GM12874 (cell line): ENCODE results near the gene MINAR1.

ENCODE experiments used
- CTCF ChIP-seq: IDR thresholded peaks from 2 replicates; pipeline ENCODE4 v1.5.1; 2011; ENCODE audit warnings: low read depth, mild to moderate bottlenecking, control low read depth, low read length, moderate library complexity; ENCODE audit not compliant: insufficient read depth

Gene MINAR1

GRCh38 chr15:79455943-79456342, 23.8 kb downstream of the MINAR1 start:
- TF ChIP-seq CTCF, result no peak

GRCh38 chr15:79458491-79458890, 26.4 kb downstream of the MINAR1 start:
- TF ChIP-seq CTCF, result no peak

- no peak for TF ChIP-seq CTCF
Measured at GRCh38 chr15:79459666-79460065, 27.5 kb downstream of the MINAR1 start.

GRCh38 chr15:79463043-79463780, 31.1 kb downstream of the MINAR1 start:
- TF ChIP-seq CTCF, result no peak

GRCh38 chr15:79463781-79464270, 31.7 kb downstream of the MINAR1 start:
- no peak for TF ChIP-seq CTCF

- no peak for TF ChIP-seq CTCF
Measured at GRCh38 chr15:79466488-79466887, 34.4 kb downstream of the MINAR1 start.

GRCh38 chr15:79467865-79468586, 35.9 kb downstream of the MINAR1 start:
- TF ChIP-seq CTCF, result no peak
